Measurements from ENCODE around the gene PDE1A.

- TF ChIP-seq CTCF (IDR thresholded peaks at IDR 0.05) (no peak), POLR2A (IDR thresholded peaks at IDR 0.05) (no peak)
These were observed 158.9 kb downstream of the PDE1A start for GRCh38 chr2:182267971-182268370.

Measured in uterus (tissue), 2 donors.